B cell (primary cell): ENCODE results near the gene KIF20B. TPM values are rescaled to one million over a fixed set of nuclear protein-coding genes. Genes with fewer than 3 reads are reported as not detected.

Experiments used
- ATAC-seq: fragments of 200-7000 bp; cut with Tn5 transposase; one replicate; pipeline ENCODE4 v1.10.0; 2021; ENCODE audit warnings: low read depth, mild to moderate bottlenecking, moderate number of reproducible peaks, moderate library complexity
- CTCF ChIA-PET: fragments of 350-600 bp; sonication (Branson Sonifier 250); formaldehyde crosslinking; loops from one replicate; lab custom pipeline; 2021; ENCODE audit warnings: antibody characterized with exemption, inconsistent platforms; lab: Charles Lee
- POLR2A ChIA-PET: fragments of 350-600 bp; sonication (Branson Sonifier 250); formaldehyde crosslinking; loops from one replicate; lab custom pipeline; 2021; ENCODE audit warnings: antibody characterized with exemption; lab: Charles Lee
- DNase-seq: peaks from one replicate; pipeline ENCODE4 v3.0.0; 2013
- H2AFZ ChIP-seq: 2 replicates; pipeline ENCODE4 v1.6.1; 2012; ENCODE audit warnings: mild to moderate bottlenecking, low read depth, low read length; ENCODE audit not compliant: insufficient read depth, poor library complexity, severe bottlenecking
- H3K27ac ChIP-seq, 2 donors: 1 replicate in 1 of 2; 2 replicates in 1 of 2; pipeline ENCODE4 v1.5.1; 2012 to 2013; ENCODE audit warnings: low read length in 2 of 2, mild to moderate bottlenecking in 2 of 2, moderate library complexity in 1 of 2
- H3K27me3 ChIP-seq, 4 experiments: fragments of 200-600 bp in 1 of 4; sonication (generic) in 1 of 4; replicated peaks in 1 of 4; 1 replicate in 2 of 4; 2 replicates in 2 of 4; pipeline versions ENCODE4 v1.6.1 to v1.7.0; 2013 to 2016; ENCODE audit warnings: low read length in 3 of 4, mild to moderate bottlenecking in 2 of 4, mixed read lengths in 1 of 4, moderate library complexity in 1 of 4; ENCODE audit not compliant: insufficient read depth in 4 of 4, control insufficient read depth in 3 of 4; ENCODE audit errors: control extremely low read depth in 1 of 4
- H3K36me3 ChIP-seq, 2 experiments: replicated peaks in 1 of 2; 1 replicate in 1 of 2; 2 replicates in 1 of 2; pipeline versions ENCODE4 v1.6.1 to v1.7.1; 2013; ENCODE audit warnings: low read length in 1 of 2; ENCODE audit not compliant: insufficient read depth in 2 of 2, control insufficient read depth in 1 of 2; ENCODE audit errors: control extremely low read depth in 1 of 2, extremely low read depth in 1 of 2
- H3K4me1 ChIP-seq, 2 donors: fragments of 200-600 bp in 1 of 2; sonication (generic) in 1 of 2; 1 replicate in 1 of 2; 2 replicates in 1 of 2; pipeline versions ENCODE4 v1.5.1 to v1.6.1; 2013 to 2017; ENCODE audit warnings: low read length in 2 of 2; ENCODE audit not compliant: control insufficient read depth in 2 of 2, insufficient read depth in 2 of 2
- H3K4me2 ChIP-seq: replicated peaks from 2 replicates; pipeline ENCODE3; 2012; ENCODE audit warnings: mild to moderate bottlenecking, low read depth, low read length; ENCODE audit not compliant: poor library complexity, severe bottlenecking
- H3K4me3 ChIP-seq, 5 experiments: fragments of 200-600 bp in 1 of 5; sonication (generic) in 1 of 5; 1 replicate in 3 of 5; 2 replicates in 2 of 5; pipeline versions ENCODE4 v1.5.1 to v1.7.0; 2011 to 2016; ENCODE audit warnings: low read length in 4 of 5, mild to moderate bottlenecking in 4 of 5, low read depth in 2 of 5, control low read depth in 1 of 5, moderate library complexity in 1 of 5; ENCODE audit not compliant: insufficient read depth in 1 of 5; ENCODE audit errors: control extremely low read depth in 1 of 5, extremely low read depth in 1 of 5
- H3K79me2 ChIP-seq: fragments of 200-600 bp; sonication (generic); one replicate; pipeline ENCODE4 v1.6.0; 2016; ENCODE audit warnings: low read length; ENCODE audit not compliant: control insufficient read depth, insufficient read depth
- H3K9ac ChIP-seq: fragments of 200-600 bp; sonication (generic); 2 replicates; pipeline ENCODE4 v1.6.1; 2017; ENCODE audit warnings: mild to moderate bottlenecking, low read length, moderate library complexity
- H3K9me3 ChIP-seq, 3 donors: one replicate each; pipeline versions ENCODE4 v1.6.1 to v1.7.1; 2013; ENCODE audit warnings: low read length in 2 of 3; ENCODE audit not compliant: control insufficient read depth in 2 of 3, insufficient read depth in 1 of 3; ENCODE audit errors: control extremely low read depth in 1 of 3
- H4K20me1 ChIP-seq: 2 replicates; pipeline ENCODE4 v1.6.0; 2012; ENCODE audit warnings: mild to moderate bottlenecking, low read length; ENCODE audit not compliant: insufficient read depth, control insufficient read depth, poor library complexity, severe bottlenecking
- H3K27ac Mint-ChIP-seq: one replicate; pipeline ENCODE4 v1.8.0; 2021; ENCODE audit warnings: mixed read lengths
- H3K27me3 Mint-ChIP-seq: one replicate; pipeline ENCODE4 v1.8.0; 2021; ENCODE audit warnings: mixed read lengths
- H3K4me1 Mint-ChIP-seq: one replicate; pipeline ENCODE4 v1.8.0; 2021; ENCODE audit warnings: mixed read lengths
- H3K4me3 Mint-ChIP-seq: one replicate; pipeline ENCODE4 v1.8.0; 2021; ENCODE audit warnings: mixed read lengths
- H3K9me3 Mint-ChIP-seq: one replicate; pipeline ENCODE4 v1.8.0; 2022; ENCODE audit warnings: mixed read lengths; ENCODE audit not compliant: insufficient read depth
- EZH2 ChIP-seq: IDR thresholded peaks from 2 replicates; pipeline ENCODE4 v1.6.1; 2012; ENCODE audit warnings: borderline replicate concordance, low read depth, mild to moderate bottlenecking, moderate library complexity, low read length; ENCODE audit not compliant: insufficient read depth, poor library complexity, severe bottlenecking
- WGBS: methylation state at CpG from one replicate; pipeline ENCODE4 v1.1.5; 2013; ENCODE audit warnings: missing lambda C conversion rate; ENCODE audit not compliant: insufficient coverage; 5-methylcytosine and 5-hydroxymethylcytosine counted together
- intact Hi-C: fragments of 100-400 bp; cut with micrococcal nuclease; formaldehyde crosslinking; loops from one replicate; pipeline ENCODE4 v1.10.0; 2022
- polyA plus RNA-seq: library from polyadenylated mRNA; depleted of rRNA; stranded (reverse); fragments of >200 nt; gene quantifications from 2 replicates; pipeline ENCODE4 v1.2.3, GENCODE V29; 2012
- total RNA-seq, 2 donors: library from RNA; stranded (reverse); fragments of 120-200 nt in 1 of 2; gene quantifications; 1 replicate in 1 of 2; 2 replicates in 1 of 2; pipeline versions ENCODE4 v1.2.3 to v1.2.4, GENCODE V29; 2013 to 2022
- TF ChIP-seq, protein P1 (sequence below): fragments of 200-600 bp; IDR thresholded peaks from one replicate; pipeline ENCODE4 v1.8.0; 2022; ENCODE audit warnings: antibody characterized with exemption, mild to moderate bottlenecking

The KIF20B gene
- total and polyA plus RNA-seq, 2 donors (not counting 1 experiment from before 2014, with no cell fraction given) = 1.6 to 24.6 TPM

DNA sequence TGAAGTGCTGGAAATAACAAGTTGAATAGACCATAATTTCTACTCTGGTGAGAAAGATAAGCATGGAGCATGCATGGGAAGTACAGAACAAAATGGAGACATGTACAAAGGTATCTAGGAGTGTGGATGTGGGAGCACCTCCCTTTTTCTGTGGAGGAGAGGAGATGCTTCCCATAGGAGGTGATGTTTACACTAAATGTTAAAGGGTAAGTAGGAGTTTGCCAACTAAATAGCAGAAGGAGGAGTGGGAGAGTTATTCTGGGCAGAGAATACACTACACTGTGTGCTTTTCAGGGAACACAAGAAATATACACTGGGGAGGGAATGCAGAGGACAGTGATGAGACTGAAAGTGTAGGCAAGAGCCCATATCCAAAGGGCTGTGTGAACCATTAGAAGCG, 35.3 kb upstream of the KIF20B start:
- ChIA-PET CTCF (no interaction called here), POLR2A (no interaction called here)
- TF ChIP-seq, protein P1, sequence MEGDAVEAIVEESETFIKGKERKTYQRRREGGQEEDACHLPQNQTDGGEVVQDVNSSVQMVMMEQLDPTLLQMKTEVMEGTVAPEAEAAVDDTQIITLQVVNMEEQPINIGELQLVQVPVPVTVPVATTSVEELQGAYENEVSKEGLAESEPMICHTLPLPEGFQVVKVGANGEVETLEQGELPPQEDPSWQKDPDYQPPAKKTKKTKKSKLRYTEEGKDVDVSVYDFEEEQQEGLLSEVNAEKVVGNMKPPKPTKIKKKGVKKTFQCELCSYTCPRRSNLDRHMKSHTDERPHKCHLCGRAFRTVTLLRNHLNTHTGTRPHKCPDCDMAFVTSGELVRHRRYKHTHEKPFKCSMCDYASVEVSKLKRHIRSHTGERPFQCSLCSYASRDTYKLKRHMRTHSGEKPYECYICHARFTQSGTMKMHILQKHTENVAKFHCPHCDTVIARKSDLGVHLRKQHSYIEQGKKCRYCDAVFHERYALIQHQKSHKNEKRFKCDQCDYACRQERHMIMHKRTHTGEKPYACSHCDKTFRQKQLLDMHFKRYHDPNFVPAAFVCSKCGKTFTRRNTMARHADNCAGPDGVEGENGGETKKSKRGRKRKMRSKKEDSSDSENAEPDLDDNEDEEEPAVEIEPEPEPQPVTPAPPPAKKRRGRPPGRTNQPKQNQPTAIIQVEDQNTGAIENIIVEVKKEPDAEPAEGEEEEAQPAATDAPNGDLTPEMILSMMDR = no peak
- no peak for TF ChIP-seq EZH2
- Histone ChIP-seq H3K27ac (no peak overlapping the region), H3K9ac (no peak overlapping the region), H3K4me3 (no peak overlapping the region), H3K27me3 (peaks cover 0 to 3% (median 0%) of the 10 kb centered on the region in 4 experiments), H3K4me1 (no peaks in the 10 kb centered on the region), H4K20me1 (no peaks in the 10 kb centered on the region), H3K9me3 (no peaks in the 10 kb centered on the region), H3K4me2 (no peak overlapping the region), H3K79me2 (no peaks in the 10 kb centered on the region), H3K36me3 (no peaks in the 10 kb centered on the region), H2AFZ (no peak overlapping the region)
- Mint-ChIP-seq H3K27ac (no peak overlapping the region), H3K4me1 (no peaks in the 10 kb centered on the region), H3K9me3 (no peaks in the 10 kb centered on the region), H3K27me3 (no peaks in the 10 kb centered on the region), H3K4me3 (no peak overlapping the region)
- no peak for DNase-seq
- WGBS = 100% methylated on average over 1 of the region's 1 CpG
- ATAC-seq = no peak
- intact Hi-C loops = no loop called here

DNA sequence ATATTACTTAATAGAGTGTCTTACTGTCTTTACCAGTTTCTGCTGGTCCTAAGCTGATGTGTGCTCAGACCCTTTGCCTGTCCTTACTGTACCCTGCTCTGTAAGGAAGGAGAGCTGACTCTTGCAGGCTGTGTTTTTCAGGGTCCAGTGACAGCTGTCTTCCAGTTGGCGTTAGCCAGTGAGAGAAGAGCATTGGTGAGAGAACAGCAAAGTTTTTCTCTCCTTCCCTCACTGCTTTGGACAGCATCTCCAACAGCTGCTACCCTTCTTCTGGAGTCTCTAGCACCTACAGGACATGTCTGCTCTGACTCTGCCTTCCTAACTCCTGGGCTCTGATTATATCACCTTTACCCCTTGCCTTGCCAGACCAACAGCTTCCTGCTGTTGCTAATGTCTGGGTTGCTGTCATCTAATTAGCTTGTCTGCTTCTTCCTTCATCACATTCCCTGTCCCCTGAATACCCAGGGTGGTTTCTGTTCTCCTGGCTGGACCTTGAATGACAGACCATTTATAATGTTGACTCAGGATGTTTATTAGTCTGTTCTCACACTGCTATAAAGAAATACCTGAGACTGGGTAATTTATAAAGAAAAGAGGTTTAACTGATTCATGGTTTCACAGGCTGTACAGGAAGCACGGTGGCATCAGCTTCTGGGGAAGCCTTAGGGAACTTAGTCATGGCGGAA, 32.9 kb upstream of the KIF20B start:
- no peak for DNase-seq
- Histone ChIP-seq H3K4me1 (peaks cover 0 to 8% of the 10 kb centered on the region in 2 donors), H3K27ac (no peak overlapping the region), H3K9me3 (no peaks in the 10 kb centered on the region), H3K4me2 (no peak overlapping the region), H3K4me3 (no peak overlapping the region), H3K36me3 (no peaks in the 10 kb centered on the region), H2AFZ (no peak overlapping the region), H3K79me2 (no peaks in the 10 kb centered on the region), H3K9ac (no peak overlapping the region), H3K27me3 (peaks cover 0 to 3% (median 0%) of the 10 kb centered on the region in 4 experiments), H4K20me1 (no peaks in the 10 kb centered on the region)
- Mint-ChIP-seq H3K4me1 (peaks cover 5% of the 10 kb centered on the region), H3K27me3 (no peaks in the 10 kb centered on the region), H3K27ac (no peak overlapping the region), H3K4me3 (no peak overlapping the region), H3K9me3 (no peaks in the 10 kb centered on the region)
- intact Hi-C loops = no loop called here
- CTCF ChIA-PET = no interaction called here
- POLR2A ChIA-PET = interaction anchor here (0.6 kb wide), 1 partner anchor 89 kb away, joined by 4 read pairs; no protein-coding TSS in a partner anchor
- no CpG with 5 or more reads among the region's 3 CpGs for WGBS
- TF ChIP-seq, protein P1 = no peak
- no peak for TF ChIP-seq EZH2
- no peak for ATAC-seq
